ENCODE results near the gene PDE6B.

PDE6B gene

GRCh38 chr4:651884-652642, 26.7 kb downstream of the PDE6B start:
- TF ChIP-seq GATA2 (IDR thresholded peaks at IDR 0.05; ENCODE audit: low read depth, low read length) (no peak), GATA3 (IDR thresholded peaks at IDR 0.05; ENCODE audit: low read depth, low read length) (no peak)

DNA sequence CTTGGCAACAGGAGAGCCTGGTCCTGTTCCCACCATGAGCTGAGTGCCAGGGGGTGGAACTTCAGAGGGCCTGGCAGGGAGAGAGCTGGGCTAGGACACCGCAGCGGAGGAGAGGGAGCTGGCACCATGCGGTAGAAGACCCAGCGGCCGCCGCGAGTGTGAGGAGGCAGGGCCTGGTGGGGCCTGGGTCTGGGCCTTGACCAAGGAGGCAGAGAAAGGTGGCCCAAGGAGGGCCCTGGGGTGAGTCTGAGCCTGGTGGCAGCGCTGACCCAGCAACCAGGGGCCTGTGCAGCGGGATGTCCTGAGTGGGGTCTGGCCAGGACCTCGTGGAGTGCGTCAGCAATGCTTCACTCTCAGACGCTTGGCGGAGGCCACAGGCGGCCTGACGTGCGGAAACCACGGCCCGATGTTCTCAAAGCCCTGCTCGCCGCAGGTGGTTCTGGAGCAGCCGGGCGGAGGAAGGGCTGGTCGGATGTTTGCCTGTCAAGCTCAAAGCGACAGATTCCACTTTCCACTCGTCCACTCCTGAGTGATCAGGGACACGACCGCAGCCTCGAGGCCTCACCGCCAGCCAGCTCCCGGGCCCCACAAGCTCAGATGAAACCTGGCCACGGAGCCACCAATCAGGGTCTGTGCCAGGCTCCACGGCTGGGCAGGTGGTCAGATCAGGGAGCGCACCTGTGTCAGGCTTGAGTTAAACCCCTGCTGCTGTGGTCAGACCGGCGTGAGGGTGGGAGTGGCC, 27.9 kb downstream of the PDE6B start:
- TF ChIP-seq GATA2 (IDR thresholded peaks at IDR 0.05; ENCODE audit: low read depth, low read length): no peak
- TF ChIP-seq GATA3 (IDR thresholded peaks at IDR 0.05; ENCODE audit: low read depth, low read length): no peak

DNA sequence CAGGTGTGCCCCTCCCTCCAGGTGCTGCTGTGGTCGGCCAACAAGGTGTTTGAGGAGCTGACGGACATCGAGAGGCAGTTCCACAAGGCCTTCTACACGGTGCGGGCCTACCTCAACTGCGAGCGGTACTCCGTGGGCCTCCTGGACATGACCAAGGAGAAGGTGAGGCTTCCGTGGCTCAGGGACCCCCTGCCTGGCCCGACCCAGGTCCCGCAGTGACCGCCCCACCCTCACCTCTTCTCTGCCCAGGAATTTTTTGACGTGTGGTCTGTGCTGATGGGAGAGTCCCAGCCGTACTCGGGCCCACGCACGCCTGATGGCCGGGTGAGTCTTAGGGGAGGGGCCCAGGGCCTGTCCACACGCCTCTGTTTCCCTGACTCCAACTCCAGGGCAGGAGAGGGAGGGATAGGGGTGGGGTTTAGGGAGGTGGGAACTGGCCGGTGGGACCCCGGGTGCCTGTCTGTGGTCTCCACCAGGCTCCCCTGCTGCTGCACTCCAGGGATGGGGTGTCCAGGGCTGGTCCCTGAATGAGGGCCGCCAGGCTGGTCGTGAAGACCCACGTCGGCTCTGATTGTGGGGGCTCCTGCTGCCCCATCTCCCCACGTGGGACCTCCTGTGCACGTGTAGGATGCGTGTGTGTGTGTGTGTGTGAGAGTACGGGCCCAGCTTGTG, 28.6 kb downstream of the PDE6B start:
- TF ChIP-seq GATA2 (IDR thresholded peaks at IDR 0.05; ENCODE audit: low read depth, low read length) (no peak), GATA3 (IDR thresholded peaks at IDR 0.05; ENCODE audit: low read depth, low read length) (no peak)

- TF ChIP-seq GATA3 (IDR thresholded peaks at IDR 0.05; ENCODE audit: low read depth, low read length) (no peak), GATA2 (IDR thresholded peaks at IDR 0.05; ENCODE audit: low read depth, low read length) (no peak)
These were observed 29.1 kb downstream of the PDE6B start for GRCh38 chr4:654503-654845.

DNA sequence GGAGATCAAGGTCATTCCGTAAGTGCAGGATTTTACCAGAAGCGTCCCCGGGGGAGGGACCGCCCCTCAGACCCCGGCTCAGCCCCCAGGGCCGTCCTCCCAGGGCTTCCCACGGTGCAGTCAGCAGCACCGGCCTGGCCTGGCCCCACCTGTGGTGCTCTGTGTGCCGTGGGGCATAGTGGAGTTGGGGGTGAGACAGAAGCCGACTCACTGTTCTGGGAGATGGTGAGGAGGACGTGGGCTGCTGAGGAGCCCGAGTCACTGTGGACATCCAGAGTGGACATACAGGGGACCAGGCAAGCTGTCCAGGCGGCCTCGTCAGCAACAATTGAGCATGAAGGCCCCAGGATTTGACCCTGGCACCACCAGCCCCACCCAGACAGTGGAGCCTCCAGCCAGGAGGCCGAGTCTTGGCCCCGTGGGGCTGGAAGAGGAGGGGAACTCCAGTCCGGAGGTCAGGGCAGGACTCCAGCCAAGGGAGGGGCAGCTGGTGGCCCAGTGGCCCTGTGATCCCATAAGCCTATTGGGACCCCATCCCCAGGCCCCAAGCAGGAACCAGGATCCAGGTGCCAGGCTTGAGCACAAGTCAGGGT, 29.6 kb downstream of the PDE6B start:
- TF ChIP-seq GATA3 (IDR thresholded peaks at IDR 0.05; ENCODE audit: low read depth, low read length) (no peak), GATA2 (IDR thresholded peaks at IDR 0.05; ENCODE audit: low read depth, low read length) (no peak)

DNA sequence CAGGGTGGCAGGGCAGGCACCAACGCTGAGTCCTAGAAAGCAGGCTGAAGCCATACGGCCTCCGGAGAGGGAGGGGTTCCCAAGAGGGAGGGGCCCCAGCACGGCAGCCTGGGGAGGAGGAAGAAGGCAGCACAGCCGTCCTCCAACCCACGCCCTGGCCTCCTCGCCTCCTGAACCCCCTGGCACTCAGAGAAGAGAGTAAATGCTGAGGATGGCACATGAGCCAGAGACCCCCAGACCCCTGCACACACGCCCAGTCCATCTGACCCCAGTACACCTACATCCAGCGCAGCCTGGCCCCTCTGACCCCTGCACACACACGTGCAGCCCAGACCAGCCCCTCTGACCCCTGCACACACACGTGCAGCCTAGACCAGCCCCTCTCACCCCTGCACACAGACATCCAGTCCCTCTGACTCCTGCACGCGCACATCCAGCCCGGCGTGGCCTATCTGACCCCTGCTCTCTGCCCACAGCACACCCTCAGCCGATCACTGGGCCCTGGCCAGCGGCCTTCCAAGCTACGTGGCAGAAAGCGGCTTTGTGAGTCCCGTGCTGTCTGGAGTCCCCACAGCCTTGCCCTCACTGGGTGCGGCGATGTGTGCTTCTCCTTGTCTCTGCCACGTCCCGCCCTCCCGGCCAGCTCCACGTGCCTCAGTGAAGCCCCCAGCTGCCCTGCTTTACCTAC, 30.2 kb downstream of the PDE6B start:
- TF ChIP-seq GATA2 (IDR thresholded peaks at IDR 0.05; ENCODE audit: low read depth, low read length) (no peak), GATA3 (IDR thresholded peaks at IDR 0.05; ENCODE audit: low read depth, low read length) (no peak)

DNA sequence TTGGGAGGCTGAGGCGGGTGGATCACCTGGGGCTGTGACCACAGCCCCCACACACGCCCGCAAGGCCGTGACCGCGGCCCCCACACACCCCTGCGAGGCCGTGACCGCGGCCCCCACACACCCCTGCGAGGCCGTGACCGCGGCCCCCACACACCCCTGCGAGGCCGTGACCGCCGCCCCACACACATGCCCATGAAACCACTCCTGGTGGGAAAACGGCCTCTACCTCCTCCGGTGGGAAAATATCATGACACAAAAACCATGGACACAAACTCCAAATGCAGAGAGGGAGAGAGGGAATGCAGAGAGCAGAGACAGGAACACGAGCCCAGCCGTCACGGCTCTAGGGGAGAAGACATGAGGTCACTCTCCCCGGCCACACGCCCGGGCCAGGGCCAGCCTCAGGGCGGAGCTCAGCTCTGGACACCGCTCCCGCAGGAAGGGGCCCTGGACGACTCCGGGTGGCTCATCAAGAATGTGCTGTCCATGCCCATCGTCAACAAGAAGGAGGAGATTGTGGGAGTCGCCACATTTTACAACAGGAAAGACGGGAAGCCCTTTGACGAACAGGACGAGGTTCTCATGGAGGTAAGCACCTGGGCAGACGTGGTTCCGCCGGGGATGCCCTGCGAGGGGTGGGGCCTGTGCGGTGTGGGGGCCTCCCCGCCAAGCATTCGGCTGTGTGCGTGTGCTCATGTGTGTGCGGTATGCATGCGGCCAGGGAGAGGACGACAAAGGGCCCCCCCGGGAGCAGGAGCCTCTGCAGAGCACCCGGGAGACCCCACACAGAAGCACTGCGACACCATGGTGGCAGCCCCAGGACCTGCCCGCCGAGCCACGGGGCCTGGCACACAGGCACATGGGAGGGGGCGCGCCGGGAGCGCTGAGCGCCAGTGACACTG, 31.3 kb downstream of the PDE6B start:
- TF ChIP-seq GATA3 (IDR thresholded peaks at IDR 0.05; ENCODE audit: low read depth, low read length): no peak
- no peak for TF ChIP-seq GATA2 (IDR thresholded peaks at IDR 0.05; ENCODE audit: low read depth, low read length)

DNA sequence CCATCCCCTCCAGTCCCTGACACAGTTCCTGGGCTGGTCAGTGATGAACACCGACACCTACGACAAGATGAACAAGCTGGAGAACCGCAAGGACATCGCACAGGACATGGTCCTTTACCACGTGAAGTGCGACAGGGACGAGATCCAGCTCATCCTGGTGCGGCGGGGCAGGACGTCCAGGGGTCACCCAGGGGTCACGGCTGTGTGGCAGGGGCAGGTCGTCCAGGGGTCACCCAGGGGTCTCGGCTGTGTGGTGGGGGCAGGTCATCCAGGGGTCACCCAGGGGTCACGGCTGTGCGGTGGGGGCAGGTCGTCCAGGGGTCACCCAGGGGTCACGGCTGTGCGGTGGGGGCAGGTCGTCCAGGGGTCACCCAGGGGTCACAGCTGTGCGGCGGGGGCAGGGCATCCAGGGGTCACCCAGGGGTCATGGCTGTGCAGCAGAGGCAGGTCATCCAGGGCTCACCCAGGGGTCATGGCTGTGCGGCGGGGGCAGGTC, 32.0 kb downstream of the PDE6B start:
- TF ChIP-seq GATA3 (IDR thresholded peaks at IDR 0.05; ENCODE audit: low read depth, low read length) (no peak), GATA2 (IDR thresholded peaks at IDR 0.05; ENCODE audit: low read depth, low read length) (no peak)

GRCh38 chr4:657834-658667, 32.7 kb downstream of the PDE6B start:
- TF ChIP-seq GATA2 (IDR thresholded peaks at IDR 0.05; ENCODE audit: low read depth, low read length) (no peak), GATA3 (IDR thresholded peaks at IDR 0.05; ENCODE audit: low read depth, low read length) (no peak)

- no peak for TF ChIP-seq GATA3 (IDR thresholded peaks at IDR 0.05; ENCODE audit: low read depth, low read length)
- TF ChIP-seq GATA2 (IDR thresholded peaks at IDR 0.05; ENCODE audit: low read depth, low read length): no peak
These were observed 33.6 kb downstream of the PDE6B start for GRCh38 chr4:658681-659667.

GRCh38 chr4:659851-660250, 34.5 kb downstream of the PDE6B start:
- TF ChIP-seq GATA2 (IDR thresholded peaks at IDR 0.05; ENCODE audit: low read depth, low read length) (no peak), GATA3 (IDR thresholded peaks at IDR 0.05; ENCODE audit: low read depth, low read length) (no peak)

Data from SH-SY5Y (cell line).